ENCODE data around the gene SKAP1. TPM values are rescaled to one million over a fixed set of nuclear protein-coding genes. Genes with fewer than 3 reads are reported as not detected.

SKAP1 gene
- total and polyA plus RNA-seq, 12 donors, result 3.2 to 117 (median 10.7) TPM

DNA sequence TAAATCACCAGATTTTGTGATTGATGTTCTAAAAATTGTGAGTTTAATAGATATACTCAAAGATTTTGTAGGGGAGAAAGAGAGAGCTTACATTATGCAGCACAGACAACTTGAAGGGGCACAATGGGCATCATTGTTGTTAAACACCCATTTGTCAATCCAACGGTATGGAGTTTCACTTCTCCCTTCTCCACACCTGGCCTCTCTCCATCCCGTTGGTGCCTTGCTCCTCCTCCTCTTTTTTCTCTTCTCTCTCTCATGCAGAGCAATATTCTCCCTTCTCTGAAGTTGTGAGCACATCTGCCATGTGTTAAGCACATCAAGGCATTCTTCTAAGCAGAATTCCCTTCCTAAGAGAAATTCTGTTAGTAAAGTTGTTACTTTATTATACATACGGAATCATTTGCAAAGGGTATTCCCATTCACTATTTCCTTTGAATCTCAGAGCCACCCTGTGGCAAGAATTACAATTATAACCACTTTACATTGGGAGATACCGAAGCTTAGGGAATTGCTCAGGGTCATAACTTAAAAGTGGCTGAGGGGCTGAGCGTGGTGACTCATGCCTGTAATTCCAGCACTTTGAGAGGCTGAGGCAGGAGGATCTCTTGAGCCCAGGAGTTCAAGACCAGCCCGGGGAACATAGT lies 40.5 kb upstream of the SKAP1 start:
- WGBS, 4 donors, result 39 to 47% (median 44%) methylated on average over 6 of the region's 6 CpGs
- intact Hi-C loops (cut with DNase I), result no loop called here
- no peak overlapping the region for H3K4me3 ChIP-seq
- no peaks in the 10 kb centered on the region for H3K4me1 ChIP-seq (replicated peaks in 1 of 2)
- no peaks in the 10 kb centered on the region for H3K9me3 ChIP-seq (replicated peaks in 1 of 3)
- H3K36me3 ChIP-seq (replicated peaks in 1 of 2), result no peaks in the 10 kb centered on the region
- peak in 4 of 6 experiments; percentile 10 to 35 (median 22) for TF ChIP-seq CTCF (IDR thresholded peaks at IDR 0.05)
- no peak for TF ChIP-seq POLR2A (IDR thresholded peaks at IDR 0.05)
- no peak overlapping the region for H3K27ac ChIP-seq
- H3K27me3 ChIP-seq, result no peaks in the 10 kb centered on the region
- DNase-seq, result peak in 2 of 7 donors; percentile 23 to 39

DNA sequence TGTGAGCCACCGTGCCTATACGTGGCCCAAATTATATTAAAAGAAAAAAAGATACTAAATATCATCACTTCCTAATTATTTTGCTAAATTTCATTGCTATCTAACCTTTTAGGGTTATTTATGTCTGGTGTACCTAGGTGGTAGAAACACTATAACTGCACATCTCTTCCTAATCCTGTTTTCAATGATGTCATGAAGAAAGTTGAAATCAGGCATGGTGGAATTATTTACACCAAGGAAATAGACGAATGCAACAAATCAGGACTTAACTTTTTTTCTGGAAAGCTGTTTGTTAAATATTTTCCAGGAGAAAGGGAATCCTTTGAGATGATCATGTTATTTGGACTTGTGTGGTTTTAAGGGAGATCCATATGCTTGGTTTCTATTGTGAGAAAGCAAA lies 39.2 kb upstream of the SKAP1 start:
- H3K36me3 ChIP-seq (replicated peaks in 1 of 2), result no peaks in the 10 kb centered on the region
- H3K9me3 ChIP-seq (replicated peaks in 1 of 3), result no peaks in the 10 kb centered on the region
- H3K27me3 ChIP-seq, result no peaks in the 10 kb centered on the region
- no peak for DNase-seq
- WGBS, 4 donors, result 85 to 93% (median 89%) methylated on average over 3 of the region's 3 CpGs
- no peak overlapping the region for H3K4me3 ChIP-seq
- H3K4me1 ChIP-seq (replicated peaks in 1 of 2), result no peaks in the 10 kb centered on the region
- TF ChIP-seq POLR2A (IDR thresholded peaks at IDR 0.05), result no peak
- TF ChIP-seq CTCF (IDR thresholded peaks at IDR 0.05), result no peak
- no peak overlapping the region for H3K27ac ChIP-seq
- intact Hi-C loops (cut with DNase I), result no loop called here

- H3K4me1 ChIP-seq (replicated peaks in 1 of 2), result no peaks in the 10 kb centered on the region
- intact Hi-C loops (cut with DNase I), result no loop called here
- TF ChIP-seq POLR2A (IDR thresholded peaks at IDR 0.05), result no peak
- TF ChIP-seq CTCF (IDR thresholded peaks at IDR 0.05), result no peak
- DNase-seq, result no peak
- no peak overlapping the region for H3K4me3 ChIP-seq
- H3K9me3 ChIP-seq (replicated peaks in 1 of 3), result no peaks in the 10 kb centered on the region
- H3K27me3 ChIP-seq, result no peaks in the 10 kb centered on the region
- no peaks in the 10 kb centered on the region for H3K36me3 ChIP-seq (replicated peaks in 1 of 2)
- 81 to 89% (median 85%) methylated on average over 4 of the region's 4 CpGs for WGBS, 4 donors
- H3K27ac ChIP-seq, result no peak overlapping the region
These were observed 38.3 kb upstream of the SKAP1 start for GRCh38 chr17:48468299-48468698.

DNA sequence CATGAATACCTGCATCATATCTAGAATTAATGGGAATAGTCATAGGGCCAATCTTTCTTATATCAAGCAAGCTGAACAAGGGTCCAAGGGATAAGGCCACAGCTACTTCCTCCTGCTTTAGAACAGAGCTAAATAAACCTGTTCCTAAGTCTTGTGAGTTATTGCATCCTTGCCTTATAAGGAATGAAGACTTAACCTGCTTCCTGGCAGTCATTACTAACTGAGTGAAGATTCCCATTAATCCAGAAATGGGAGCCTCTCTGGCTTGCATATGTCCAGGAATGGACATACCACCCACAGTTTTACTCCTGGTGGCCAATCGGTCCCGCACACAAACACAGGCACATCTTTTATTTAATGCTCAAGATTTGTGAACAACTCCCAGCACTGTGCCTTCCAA lies 35.9 kb upstream of the SKAP1 start:
- Histone ChIP-seq H3K36me3 (replicated peaks in 1 of 2) (no peaks in the 10 kb centered on the region), H3K4me3 (no peak overlapping the region), H3K4me1 (replicated peaks in 1 of 2) (no peaks in the 10 kb centered on the region), H3K9me3 (replicated peaks in 1 of 3) (no peaks in the 10 kb centered on the region), H3K27me3 (no peaks in the 10 kb centered on the region), H3K27ac (no peak overlapping the region)
- TF ChIP-seq POLR2A (IDR thresholded peaks at IDR 0.05) (no peak), CTCF (IDR thresholded peaks at IDR 0.05) (no peak)
- DNase-seq, result no peak
- intact Hi-C loops (cut with DNase I), result no loop called here
- WGBS, 4 donors, result 88 to 97% (median 93%) methylated on average over 2 of the region's 2 CpGs
